K562 (cell line): ENCODE results near the gene F12. TPM values are rescaled to one million over a fixed set of nuclear protein-coding genes. Genes with fewer than 3 reads are reported as not detected.

Experiments used
- CCNT2 ChIP-seq: IDR thresholded peaks from 2 replicates; pipeline ENCODE4 v1.6.1; 2011; ENCODE audit warnings: borderline replicate concordance, low read depth, mild to moderate bottlenecking, moderate library complexity, mixed read lengths, low read length; ENCODE audit not compliant: insufficient read length; ENCODE audit errors: extremely low read depth
- CHCHD3 ChIP-seq: fragments of 250-450 bp; sonication (Bioruptor Pico); IDR thresholded peaks from 2 replicates; pipeline ENCODE4 v2.1.2; 2022; ENCODE audit warnings: mild to moderate bottlenecking
- FOS ChIP-seq: IDR thresholded peaks from 3 replicates; pipeline ENCODE4 v1.6.1; 2011; ENCODE audit not compliant: insufficient read length; ENCODE audit errors: extremely low read depth
- FOXK2 ChIP-seq, 2 experiments: fragments of 450-650 bp; IDR thresholded peaks in 1 of 2; conservative IDR thresholded peaks in 1 of 2; 2 replicates each; pipeline ENCODE4 v1.6.1; 2016; ENCODE audit warnings: low read depth in 2 of 2, mild to moderate bottlenecking in 1 of 2
- HNRNPK ChIP-seq: fragments of 200-400 bp; formaldehyde crosslinking; IDR thresholded peaks from one replicate; pipeline ENCODE4 v1.6.1; 2018; ENCODE audit warnings: mild to moderate bottlenecking, low read depth, low read length; ENCODE audit not compliant: poor library complexity, severe bottlenecking
- KDM4B ChIP-seq, 2 experiments: fragments of 450-650 bp in 1 of 2; sonication (generic) in 1 of 2; IDR thresholded peaks; 2 replicates each; pipeline ENCODE4 v1.6.1; 2016 to 2017; ENCODE audit warnings: borderline replicate concordance in 2 of 2, antibody characterized with exemption in 1 of 2, low read depth in 1 of 2, mild to moderate bottlenecking in 1 of 2
- PHTF2 ChIP-seq: fragments of 250-450 bp; sonication (Bioruptor Pico); IDR thresholded peaks from 2 replicates; pipeline ENCODE4 v1.5.0; 2021; ENCODE audit warnings: mild to moderate bottlenecking
- PTBP1 ChIP-seq: fragments of 200-400 bp; formaldehyde crosslinking; IDR thresholded peaks from 2 replicates; pipeline ENCODE4 v1.6.1; 2017; ENCODE audit warnings: low read depth, low read length
- RBM14 ChIP-seq: fragments of 200-400 bp; formaldehyde crosslinking; IDR thresholded peaks from 2 replicates; pipeline ENCODE4 v1.6.1; 2018; ENCODE audit warnings: low read depth, mild to moderate bottlenecking, low read length, moderate library complexity, borderline replicate concordance; ENCODE audit not compliant: insufficient read depth
- SRSF7 ChIP-seq: fragments of 200-400 bp; formaldehyde crosslinking; optimal IDR thresholded peaks from 2 replicates; pipeline ENCODE3; 2017; ENCODE audit warnings: mild to moderate bottlenecking, low read depth, low read length
- TFAM ChIP-seq: fragments of 250-450 bp; sonication (Bioruptor Pico); conservative IDR thresholded peaks from 2 replicates; pipeline ENCODE4 v1.5.0; 2021; ENCODE audit warnings: mild to moderate bottlenecking, moderate library complexity
- ZNF324 ChIP-seq: fragments of 250-450 bp; sonication (Bioruptor Pico); IDR thresholded peaks from 2 replicates; pipeline ENCODE4 v1.4.0; 2020; ENCODE audit warnings: mild to moderate bottlenecking
- polyA plus RNA-seq, 8 experiments: library from polyadenylated mRNA; depleted of rRNA in 4 of 8; stranded (reverse) in 5 of 8; unstranded in 3 of 8; fragments of >200 nt; fragmentation: Nextera tagmentation in 2 of 8; fragmentation: Illumina TruSeq in 1 of 8; extraction: Ambion mirVana in 2 of 8; extraction: Trizol in 1 of 8; gene quantifications; 2 replicates each; pipeline versions ENCODE4 v1.2.1 to v1.2.3, GENCODE V29; 2011 to 2014; ENCODE audit warnings: inconsistent platforms in 1 of 8, missing spikeins in 1 of 8
- total RNA-seq, 7 experiments: library from RNA; depleted of rRNA in 6 of 7; stranded (reverse); fragments of >200 nt in 6 of 7; fragmentation: Illumina TruSeq in 2 of 7; extraction: Trizol in 2 of 7; gene quantifications; 2 replicates each; pipeline versions ENCODE4 v1.2.1 to v1.2.3, GENCODE V29; 2011 to 2021; ENCODE audit warnings: low replicate concordance in 1 of 7
- TF ChIP-seq, protein P1 (sequence below): sonication (generic); formaldehyde crosslinking; IDR thresholded peaks from 2 replicates; pipeline ENCODE4 v1.8.1; 2023; ENCODE audit warnings: mild to moderate bottlenecking, missing genetic modification reagents
- TF ChIP-seq, protein P2 (sequence below): fragments of 250-450 bp; sonication (Bioruptor Pico); IDR thresholded peaks from 2 replicates; pipeline ENCODE4 v1.4.0; 2020; ENCODE audit warnings: mild to moderate bottlenecking, moderate library complexity
- TF ChIP-seq, protein P3 (sequence below): fragments of 250-450 bp; sonication (Bioruptor Pico); IDR thresholded peaks from 2 replicates; pipeline ENCODE4 v1.4.0; 2020
- TF ChIP-seq, protein P4 (sequence below): sonication (generic); formaldehyde crosslinking; IDR thresholded peaks from 2 replicates; pipeline ENCODE4 v1.4.0; 2020; ENCODE audit warnings: mild to moderate bottlenecking, missing genetic modification reagents
- TF ChIP-seq, protein P5 (sequence below): sonication (generic); formaldehyde crosslinking; IDR thresholded peaks from 2 replicates; pipeline ENCODE4 v1.8.1; 2023; ENCODE audit warnings: mild to moderate bottlenecking, missing genetic modification reagents

The F12 gene
- total and polyA plus RNA-seq, 9 of the 15 experiments (the other 6 are each of a cell fraction or from before 2014, with no cell fraction given): 0.59 to 18.3 (median 3.6) TPM

DNA sequence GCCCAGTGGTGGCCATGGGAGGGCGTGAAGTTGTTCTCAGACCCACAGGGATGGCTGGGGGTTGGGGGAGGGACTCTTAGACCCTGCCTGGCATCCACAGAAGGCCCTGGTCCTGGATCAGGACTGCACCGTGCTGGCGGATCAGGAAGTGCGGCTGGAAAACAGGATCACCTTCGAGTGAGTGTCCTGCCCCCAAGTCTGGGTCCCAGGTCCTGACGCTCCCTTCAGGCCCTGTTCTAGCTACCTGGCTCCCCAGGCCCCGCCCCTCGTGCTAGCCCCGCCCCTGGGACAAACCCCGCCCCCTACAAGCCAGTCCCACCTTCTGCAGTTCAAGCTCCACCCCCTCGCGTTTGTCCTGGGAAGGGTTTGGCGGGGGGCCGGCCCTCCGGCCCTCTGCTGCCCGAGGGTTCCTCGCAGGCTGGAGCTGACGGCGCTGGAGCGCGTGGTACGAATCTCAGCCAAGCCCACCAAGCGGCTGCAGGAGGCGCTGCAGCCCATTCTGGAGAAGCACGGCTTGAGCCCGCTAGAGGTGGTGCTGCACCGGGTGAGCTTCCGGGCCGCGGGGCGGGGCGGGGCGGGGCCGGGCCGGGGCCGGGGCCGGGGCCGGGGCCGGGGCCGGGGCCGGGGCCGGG is 38.8 kb downstream of the F12 start (continued):
- TF ChIP-seq, protein P1, sequence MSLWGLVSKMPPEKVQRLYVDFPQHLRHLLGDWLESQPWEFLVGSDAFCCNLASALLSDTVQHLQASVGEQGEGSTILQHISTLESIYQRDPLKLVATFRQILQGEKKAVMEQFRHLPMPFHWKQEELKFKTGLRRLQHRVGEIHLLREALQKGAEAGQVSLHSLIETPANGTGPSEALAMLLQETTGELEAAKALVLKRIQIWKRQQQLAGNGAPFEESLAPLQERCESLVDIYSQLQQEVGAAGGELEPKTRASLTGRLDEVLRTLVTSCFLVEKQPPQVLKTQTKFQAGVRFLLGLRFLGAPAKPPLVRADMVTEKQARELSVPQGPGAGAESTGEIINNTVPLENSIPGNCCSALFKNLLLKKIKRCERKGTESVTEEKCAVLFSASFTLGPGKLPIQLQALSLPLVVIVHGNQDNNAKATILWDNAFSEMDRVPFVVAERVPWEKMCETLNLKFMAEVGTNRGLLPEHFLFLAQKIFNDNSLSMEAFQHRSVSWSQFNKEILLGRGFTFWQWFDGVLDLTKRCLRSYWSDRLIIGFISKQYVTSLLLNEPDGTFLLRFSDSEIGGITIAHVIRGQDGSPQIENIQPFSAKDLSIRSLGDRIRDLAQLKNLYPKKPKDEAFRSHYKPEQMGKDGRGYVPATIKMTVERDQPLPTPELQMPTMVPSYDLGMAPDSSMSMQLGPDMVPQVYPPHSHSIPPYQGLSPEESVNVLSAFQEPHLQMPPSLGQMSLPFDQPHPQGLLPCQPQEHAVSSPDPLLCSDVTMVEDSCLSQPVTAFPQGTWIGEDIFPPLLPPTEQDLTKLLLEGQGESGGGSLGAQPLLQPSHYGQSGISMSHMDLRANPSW (CRISPR knock-in tag): no peak
- TF ChIP-seq KDM4B (IDR thresholded peaks at IDR 0.05; ENCODE audit: borderline replicate concordance in 2 of 2, low read depth in 1 of 2) (no peak), FOS (no peak), FOXK2 (conservative IDR thresholded peaks at IDR 0.05 in 1 of 2, IDR thresholded peaks at IDR 0.05 in 1 of 2; ENCODE audit: low read depth in 2 of 2) (no peak), PTBP1 (no peak), SRSF7 (no peak), HNRNPK (no peak), CHCHD3 (no peak), CCNT2 (peak; percentile 81), ZNF324 (no peak), TFAM (no peak), PHTF2 (no peak), RBM14 (no peak)
- TF ChIP-seq, protein P2, sequence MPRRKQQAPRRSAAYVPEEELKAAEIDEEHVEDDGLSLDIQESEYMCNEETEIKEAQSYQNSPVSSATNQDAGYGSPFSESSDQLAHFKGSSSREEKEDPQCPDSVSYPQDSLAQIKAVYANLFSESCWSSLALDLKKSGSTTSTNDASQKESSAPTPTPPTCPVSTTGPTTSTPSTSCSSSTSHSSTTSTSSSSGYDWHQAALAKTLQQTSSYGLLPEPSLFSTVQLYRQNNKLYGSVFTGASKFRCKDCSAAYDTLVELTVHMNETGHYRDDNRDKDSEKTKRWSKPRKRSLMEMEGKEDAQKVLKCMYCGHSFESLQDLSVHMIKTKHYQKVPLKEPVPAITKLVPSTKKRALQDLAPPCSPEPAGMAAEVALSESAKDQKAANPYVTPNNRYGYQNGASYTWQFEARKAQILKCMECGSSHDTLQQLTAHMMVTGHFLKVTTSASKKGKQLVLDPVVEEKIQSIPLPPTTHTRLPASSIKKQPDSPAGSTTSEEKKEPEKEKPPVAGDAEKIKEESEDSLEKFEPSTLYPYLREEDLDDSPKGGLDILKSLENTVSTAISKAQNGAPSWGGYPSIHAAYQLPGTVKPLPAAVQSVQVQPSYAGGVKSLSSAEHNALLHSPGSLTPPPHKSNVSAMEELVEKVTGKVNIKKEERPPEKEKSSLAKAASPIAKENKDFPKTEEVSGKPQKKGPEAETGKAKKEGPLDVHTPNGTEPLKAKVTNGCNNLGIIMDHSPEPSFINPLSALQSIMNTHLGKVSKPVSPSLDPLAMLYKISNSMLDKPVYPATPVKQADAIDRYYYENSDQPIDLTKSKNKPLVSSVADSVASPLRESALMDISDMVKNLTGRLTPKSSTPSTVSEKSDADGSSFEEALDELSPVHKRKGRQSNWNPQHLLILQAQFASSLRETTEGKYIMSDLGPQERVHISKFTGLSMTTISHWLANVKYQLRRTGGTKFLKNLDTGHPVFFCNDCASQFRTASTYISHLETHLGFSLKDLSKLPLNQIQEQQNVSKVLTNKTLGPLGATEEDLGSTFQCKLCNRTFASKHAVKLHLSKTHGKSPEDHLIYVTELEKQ: no peak
- TF ChIP-seq, protein P3, sequence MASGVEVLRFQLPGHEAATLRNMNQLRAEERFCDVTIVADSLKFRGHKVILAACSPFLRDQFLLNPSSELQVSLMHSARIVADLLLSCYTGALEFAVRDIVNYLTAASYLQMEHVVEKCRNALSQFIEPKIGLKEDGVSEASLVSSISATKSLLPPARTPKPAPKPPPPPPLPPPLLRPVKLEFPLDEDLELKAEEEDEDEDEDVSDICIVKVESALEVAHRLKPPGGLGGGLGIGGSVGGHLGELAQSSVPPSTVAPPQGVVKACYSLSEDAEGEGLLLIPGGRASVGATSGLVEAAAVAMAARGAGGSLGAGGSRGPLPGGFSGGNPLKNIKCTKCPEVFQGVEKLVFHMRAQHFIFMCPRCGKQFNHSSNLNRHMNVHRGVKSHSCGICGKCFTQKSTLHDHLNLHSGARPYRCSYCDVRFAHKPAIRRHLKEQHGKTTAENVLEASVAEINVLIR (CRISPR knock-in tag): no peak
- TF ChIP-seq, protein P4, sequence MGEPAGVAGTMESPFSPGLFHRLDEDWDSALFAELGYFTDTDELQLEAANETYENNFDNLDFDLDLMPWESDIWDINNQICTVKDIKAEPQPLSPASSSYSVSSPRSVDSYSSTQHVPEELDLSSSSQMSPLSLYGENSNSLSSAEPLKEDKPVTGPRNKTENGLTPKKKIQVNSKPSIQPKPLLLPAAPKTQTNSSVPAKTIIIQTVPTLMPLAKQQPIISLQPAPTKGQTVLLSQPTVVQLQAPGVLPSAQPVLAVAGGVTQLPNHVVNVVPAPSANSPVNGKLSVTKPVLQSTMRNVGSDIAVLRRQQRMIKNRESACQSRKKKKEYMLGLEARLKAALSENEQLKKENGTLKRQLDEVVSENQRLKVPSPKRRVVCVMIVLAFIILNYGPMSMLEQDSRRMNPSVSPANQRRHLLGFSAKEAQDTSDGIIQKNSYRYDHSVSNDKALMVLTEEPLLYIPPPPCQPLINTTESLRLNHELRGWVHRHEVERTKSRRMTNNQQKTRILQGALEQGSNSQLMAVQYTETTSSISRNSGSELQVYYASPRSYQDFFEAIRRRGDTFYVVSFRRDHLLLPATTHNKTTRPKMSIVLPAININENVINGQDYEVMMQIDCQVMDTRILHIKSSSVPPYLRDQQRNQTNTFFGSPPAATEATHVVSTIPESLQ (CRISPR knock-in tag): no peak
- TF ChIP-seq, protein P5, sequence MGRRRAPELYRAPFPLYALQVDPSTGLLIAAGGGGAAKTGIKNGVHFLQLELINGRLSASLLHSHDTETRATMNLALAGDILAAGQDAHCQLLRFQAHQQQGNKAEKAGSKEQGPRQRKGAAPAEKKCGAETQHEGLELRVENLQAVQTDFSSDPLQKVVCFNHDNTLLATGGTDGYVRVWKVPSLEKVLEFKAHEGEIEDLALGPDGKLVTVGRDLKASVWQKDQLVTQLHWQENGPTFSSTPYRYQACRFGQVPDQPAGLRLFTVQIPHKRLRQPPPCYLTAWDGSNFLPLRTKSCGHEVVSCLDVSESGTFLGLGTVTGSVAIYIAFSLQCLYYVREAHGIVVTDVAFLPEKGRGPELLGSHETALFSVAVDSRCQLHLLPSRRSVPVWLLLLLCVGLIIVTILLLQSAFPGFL: no peak
